ENCODE data around the gene PTPN6.

The PTPN6 gene

DNA sequence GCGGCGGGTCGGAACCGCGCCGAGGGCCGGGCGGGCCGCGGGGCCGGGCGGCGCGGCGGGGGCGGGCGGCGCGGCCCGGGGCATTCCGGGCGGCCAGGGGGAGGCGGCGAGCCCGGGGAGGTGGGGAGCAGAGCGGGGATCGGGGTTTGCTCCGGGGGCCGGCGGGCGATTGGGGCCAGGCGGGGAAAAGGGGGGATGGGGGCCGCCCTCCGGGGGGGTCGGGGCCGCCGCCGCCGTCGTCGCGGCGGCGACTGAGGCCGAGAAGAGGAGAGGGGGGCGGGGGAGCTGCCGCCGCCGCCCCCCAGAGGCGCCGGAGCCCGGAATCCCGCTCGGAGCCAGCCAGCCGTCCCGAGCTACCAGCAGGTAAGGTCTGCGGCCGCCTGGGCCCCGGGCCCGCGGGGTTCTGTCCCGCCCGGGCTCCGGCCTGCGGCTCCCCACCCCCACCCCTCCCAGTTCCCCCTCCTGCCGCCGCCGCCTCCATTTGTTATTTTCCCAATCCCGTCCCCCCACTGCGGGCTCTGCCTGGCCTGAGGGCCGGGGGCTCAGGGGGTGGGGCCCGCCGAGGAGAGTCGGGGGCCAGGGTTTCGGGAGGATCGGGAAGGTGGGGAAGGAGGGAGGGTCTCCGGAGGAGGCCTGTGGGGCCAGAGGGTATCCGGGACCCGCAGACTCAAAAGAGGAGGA, 23.0 kb upstream of the PTPN6 start:
- H3K9me2 ChIP-seq (replicated peaks; ENCODE audit: low read depth, low read length), result no peaks in the 10 kb centered on the region
- H3K4me3 ChIP-seq (ENCODE audit: low read length, poor library complexity, severe bottlenecking), result peak overlapping the region; percentile 90
- peaks cover 62% of the 10 kb centered on the region for H3K4me1 ChIP-seq (ENCODE audit: insufficient read depth, low read length, poor library complexity, severe bottlenecking)
- peaks cover 56% of the 10 kb centered on the region for H3K79me2 ChIP-seq (ENCODE audit: insufficient read depth, low read length)
- no peaks in the 10 kb centered on the region for H3F3A ChIP-seq (ENCODE audit: low read depth)
- H3K36me3 ChIP-seq (ENCODE audit: insufficient read depth, low read length), result no peaks in the 10 kb centered on the region
- no peak overlapping the region for H2AFZ ChIP-seq (ENCODE audit: low read length)
- no peaks in the 10 kb centered on the region for H3K9me3 ChIP-seq (ENCODE audit: insufficient read depth, low read depth, low read length)
- H3K9ac ChIP-seq (ENCODE audit: low read depth, low read length, poor library complexity, severe bottlenecking), result peak overlapping the region; percentile 96
- TF ChIP-seq, protein P1, sequence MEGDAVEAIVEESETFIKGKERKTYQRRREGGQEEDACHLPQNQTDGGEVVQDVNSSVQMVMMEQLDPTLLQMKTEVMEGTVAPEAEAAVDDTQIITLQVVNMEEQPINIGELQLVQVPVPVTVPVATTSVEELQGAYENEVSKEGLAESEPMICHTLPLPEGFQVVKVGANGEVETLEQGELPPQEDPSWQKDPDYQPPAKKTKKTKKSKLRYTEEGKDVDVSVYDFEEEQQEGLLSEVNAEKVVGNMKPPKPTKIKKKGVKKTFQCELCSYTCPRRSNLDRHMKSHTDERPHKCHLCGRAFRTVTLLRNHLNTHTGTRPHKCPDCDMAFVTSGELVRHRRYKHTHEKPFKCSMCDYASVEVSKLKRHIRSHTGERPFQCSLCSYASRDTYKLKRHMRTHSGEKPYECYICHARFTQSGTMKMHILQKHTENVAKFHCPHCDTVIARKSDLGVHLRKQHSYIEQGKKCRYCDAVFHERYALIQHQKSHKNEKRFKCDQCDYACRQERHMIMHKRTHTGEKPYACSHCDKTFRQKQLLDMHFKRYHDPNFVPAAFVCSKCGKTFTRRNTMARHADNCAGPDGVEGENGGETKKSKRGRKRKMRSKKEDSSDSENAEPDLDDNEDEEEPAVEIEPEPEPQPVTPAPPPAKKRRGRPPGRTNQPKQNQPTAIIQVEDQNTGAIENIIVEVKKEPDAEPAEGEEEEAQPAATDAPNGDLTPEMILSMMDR (conservative IDR thresholded peaks at IDR 0.05; ENCODE audit: low read length), result no peak
- TF ChIP-seq EZH2phosphoT487 (IDR thresholded peaks at IDR 0.05; ENCODE audit: borderline replicate concordance), result no peak
- peaks cover 14% of the 10 kb centered on the region for H4K20me1 ChIP-seq (ENCODE audit: insufficient read depth, low read length, poor library complexity, severe bottlenecking)
- peak overlapping the region; percentile 97 for H3K4me2 ChIP-seq (ENCODE audit: low read depth, low read length, poor library complexity, severe bottlenecking)
- H3K27me3 ChIP-seq (ENCODE audit: insufficient read depth, low read length, poor library complexity, severe bottlenecking), result no peaks in the 10 kb centered on the region

DNA sequence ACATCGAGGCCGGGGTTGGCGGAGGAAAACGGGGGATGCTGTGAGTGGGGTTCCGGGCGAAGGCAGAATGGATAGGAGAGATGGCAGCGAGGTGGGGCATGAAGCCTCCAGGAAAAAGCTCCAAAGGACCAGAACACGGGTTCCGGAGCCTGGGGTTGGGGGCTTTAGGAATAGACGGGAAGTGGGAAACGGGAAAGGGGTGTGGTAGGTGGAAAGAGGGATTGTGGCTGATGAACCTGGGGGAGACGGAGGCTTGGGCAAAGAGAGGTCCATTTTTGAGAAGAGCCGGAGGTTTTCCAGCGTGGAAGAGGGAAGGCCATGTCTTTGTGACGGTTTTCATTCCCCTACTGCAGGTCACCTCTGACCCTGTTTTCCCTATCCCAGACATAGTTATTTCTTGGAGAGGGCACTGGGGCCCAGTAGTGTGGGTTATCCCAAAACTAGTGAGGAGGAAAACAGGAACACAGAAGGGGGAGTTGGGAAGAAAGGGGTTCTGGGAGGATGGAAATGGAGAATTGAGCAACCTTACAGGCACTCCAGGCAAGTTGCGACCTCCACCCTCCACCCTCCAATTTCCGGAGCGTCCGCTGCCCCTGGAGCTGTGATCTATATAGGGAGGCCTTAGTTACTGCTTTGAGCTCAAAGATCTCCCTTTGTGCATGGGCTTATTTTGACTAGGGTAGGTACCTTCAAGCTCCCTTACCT, 22.3 kb upstream of the PTPN6 start:
- peaks cover 14% of the 10 kb centered on the region for H4K20me1 ChIP-seq (ENCODE audit: insufficient read depth, low read length, poor library complexity, severe bottlenecking)
- no peaks in the 10 kb centered on the region for H3K9me2 ChIP-seq (replicated peaks; ENCODE audit: low read depth, low read length)
- no peak overlapping the region for H2AFZ ChIP-seq (ENCODE audit: low read length)
- peak overlapping the region; percentile 95 for H3K9ac ChIP-seq (ENCODE audit: low read depth, low read length, poor library complexity, severe bottlenecking)
- TF ChIP-seq, protein P1 (conservative IDR thresholded peaks at IDR 0.05; ENCODE audit: low read length), result no peak
- TF ChIP-seq EZH2phosphoT487 (IDR thresholded peaks at IDR 0.05; ENCODE audit: borderline replicate concordance), result no peak
- peak overlapping the region; percentile 90 for H3K4me3 ChIP-seq (ENCODE audit: low read length, poor library complexity, severe bottlenecking)
- H3K4me1 ChIP-seq (ENCODE audit: insufficient read depth, low read length, poor library complexity, severe bottlenecking), result peaks cover 62% of the 10 kb centered on the region
- peaks cover 63% of the 10 kb centered on the region for H3K79me2 ChIP-seq (ENCODE audit: insufficient read depth, low read length)
- H3K27me3 ChIP-seq (ENCODE audit: insufficient read depth, low read length, poor library complexity, severe bottlenecking), result no peaks in the 10 kb centered on the region
- H3K4me2 ChIP-seq (ENCODE audit: low read depth, low read length, poor library complexity, severe bottlenecking), result peak overlapping the region; percentile 97
- H3K9me3 ChIP-seq (ENCODE audit: insufficient read depth, low read depth, low read length), result no peaks in the 10 kb centered on the region
- H3K36me3 ChIP-seq (ENCODE audit: insufficient read depth, low read length), result peaks cover 4% of the 10 kb centered on the region; the same call in 1 of the 2 replicates
- H3F3A ChIP-seq (ENCODE audit: low read depth), result 0 out of 2 replicates have a peak, but pooled peaks cover 2% of the 10 kb centered on the region

DNA sequence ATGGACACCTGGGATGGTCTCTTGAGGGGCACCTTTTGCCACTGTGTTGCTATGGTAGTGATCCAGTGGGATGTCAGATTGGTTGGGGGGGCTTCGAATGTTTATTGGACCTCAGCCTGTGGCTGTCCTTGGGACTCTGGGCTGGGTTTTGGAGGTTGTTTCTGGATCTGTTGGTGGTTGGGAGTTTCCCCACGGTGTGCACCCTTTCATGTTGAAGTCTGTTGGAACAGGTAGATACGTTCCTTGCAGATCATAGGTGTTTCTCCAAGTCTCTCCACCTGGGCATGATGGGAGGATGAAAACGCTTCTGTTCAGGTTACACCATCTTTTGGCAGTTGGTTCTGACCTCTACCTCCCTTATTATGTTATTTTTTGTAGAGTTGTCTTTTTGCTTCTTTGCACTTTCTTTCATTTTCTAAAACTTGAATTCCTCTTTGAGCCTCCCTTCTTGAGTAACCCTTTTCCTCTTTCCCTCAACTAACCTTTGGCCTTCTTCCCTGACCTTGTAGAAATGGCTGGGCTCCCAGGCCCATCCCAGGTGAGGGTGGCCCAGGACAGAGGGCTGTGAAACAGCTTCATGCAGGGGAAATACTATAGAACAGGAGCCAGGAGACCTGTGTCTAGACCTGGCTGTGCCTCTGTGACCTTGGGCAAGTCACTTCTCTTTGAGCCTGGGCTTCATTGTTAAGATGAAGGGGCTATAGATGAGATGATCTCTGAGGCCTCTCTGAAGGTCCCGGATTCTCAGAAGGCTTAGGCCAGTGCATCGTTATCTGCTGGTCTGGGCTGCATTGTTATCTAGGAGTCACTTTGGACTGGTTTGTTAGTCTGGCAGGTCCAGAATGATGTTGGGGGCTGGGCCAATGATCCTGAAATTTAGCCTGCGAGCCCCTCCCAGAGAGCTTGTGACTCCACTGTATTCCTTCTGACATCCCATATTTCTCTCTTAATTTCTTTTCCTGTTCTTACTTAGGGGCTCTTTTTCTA, 21.4 kb upstream of the PTPN6 start:
- peaks cover 57% of the 10 kb centered on the region for H3K4me1 ChIP-seq (ENCODE audit: insufficient read depth, low read length, poor library complexity, severe bottlenecking)
- H3K4me2 ChIP-seq (ENCODE audit: low read depth, low read length, poor library complexity, severe bottlenecking), result peak overlapping the region; percentile 97
- H3K36me3 ChIP-seq (ENCODE audit: insufficient read depth, low read length), result peaks cover 11% of the 10 kb centered on the region; the same call in 1 of the 2 replicates
- peaks cover 14% of the 10 kb centered on the region for H4K20me1 ChIP-seq (ENCODE audit: insufficient read depth, low read length, poor library complexity, severe bottlenecking)
- H2AFZ ChIP-seq (ENCODE audit: low read length), result no peak overlapping the region
- peaks cover 64% of the 10 kb centered on the region for H3K79me2 ChIP-seq (ENCODE audit: insufficient read depth, low read length)
- H3K4me3 ChIP-seq (ENCODE audit: low read length, poor library complexity, severe bottlenecking), result peak overlapping the region; percentile 90
- peak overlapping the region; percentile 95 for H3K9ac ChIP-seq (ENCODE audit: low read depth, low read length, poor library complexity, severe bottlenecking)
- no peaks in the 10 kb centered on the region for H3K9me3 ChIP-seq (ENCODE audit: insufficient read depth, low read depth, low read length)
- no peaks in the 10 kb centered on the region for H3K27me3 ChIP-seq (ENCODE audit: insufficient read depth, low read length, poor library complexity, severe bottlenecking)
- TF ChIP-seq, protein P1 (conservative IDR thresholded peaks at IDR 0.05; ENCODE audit: low read length), result no peak
- TF ChIP-seq EZH2phosphoT487 (IDR thresholded peaks at IDR 0.05; ENCODE audit: borderline replicate concordance), result no peak
- H3F3A ChIP-seq (ENCODE audit: low read depth), result 0 out of 2 replicates have a peak, but pooled peaks cover 3% of the 10 kb centered on the region
- H3K9me2 ChIP-seq (replicated peaks; ENCODE audit: low read depth, low read length), result no peaks in the 10 kb centered on the region

All from Loucy (cell line).